IPS-11a (cell line): Measurements from ENCODE around the gene RBM4.
"Not testable (repeated sequence)": the region's sequence is repeated elsewhere in the genome, so short reads cannot be mapped to it uniquely, and the experiment has no call there.

Source experiments
- H3K4me3 ChIP-seq: one replicate; pipeline ENCODE4 v1.5.1; 2013; ENCODE audit warnings: low read depth, low read length, control low read depth

The RBM4 gene

DNA sequence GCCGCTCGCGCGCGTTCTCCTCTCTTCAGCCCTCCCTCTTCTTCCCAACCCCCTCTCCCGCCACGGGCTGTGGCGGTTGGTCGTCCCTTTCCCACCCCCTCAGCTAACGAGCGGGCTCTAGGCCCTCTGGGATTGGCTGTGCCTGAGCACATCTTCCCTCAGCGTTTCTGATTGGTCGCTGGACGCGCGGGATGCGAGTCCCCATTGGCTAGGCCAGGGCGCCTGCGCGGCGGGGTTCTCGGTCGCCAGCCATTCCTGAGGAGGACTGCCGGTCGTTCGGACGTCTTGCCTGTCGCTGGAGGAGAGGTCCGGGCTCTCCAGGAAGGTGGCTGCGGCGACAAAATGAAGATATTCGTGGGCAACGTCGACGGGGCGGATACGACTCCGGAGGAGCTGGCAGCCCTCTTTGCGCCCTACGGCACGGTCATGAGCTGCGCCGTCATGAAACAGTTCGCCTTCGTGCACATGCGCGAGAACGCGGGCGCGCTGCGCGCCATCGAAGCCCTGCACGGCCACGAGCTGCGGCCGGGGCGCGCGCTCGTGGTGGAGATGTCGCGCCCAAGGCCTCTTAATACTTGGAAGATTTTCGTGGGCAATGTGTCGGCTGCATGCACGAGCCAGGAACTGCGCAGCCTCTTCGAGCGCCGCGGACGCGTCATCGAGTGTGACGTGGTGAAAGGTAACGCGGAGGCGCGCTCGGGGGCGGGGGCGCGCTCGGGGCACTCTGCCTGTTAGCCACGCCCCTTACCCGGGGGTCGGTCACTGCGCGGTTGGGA is 21.9 kb upstream of the RBM4 start, which contains the start of gene RBM14:
RBM14 (plus strand) TSS at position 252 of the 776 bp plus-strand sequence; CDS start at position 343, 91 bp downstream.
- H3K4me3 ChIP-seq = peak within 1 kb of the TSS; percentile 98

DNA sequence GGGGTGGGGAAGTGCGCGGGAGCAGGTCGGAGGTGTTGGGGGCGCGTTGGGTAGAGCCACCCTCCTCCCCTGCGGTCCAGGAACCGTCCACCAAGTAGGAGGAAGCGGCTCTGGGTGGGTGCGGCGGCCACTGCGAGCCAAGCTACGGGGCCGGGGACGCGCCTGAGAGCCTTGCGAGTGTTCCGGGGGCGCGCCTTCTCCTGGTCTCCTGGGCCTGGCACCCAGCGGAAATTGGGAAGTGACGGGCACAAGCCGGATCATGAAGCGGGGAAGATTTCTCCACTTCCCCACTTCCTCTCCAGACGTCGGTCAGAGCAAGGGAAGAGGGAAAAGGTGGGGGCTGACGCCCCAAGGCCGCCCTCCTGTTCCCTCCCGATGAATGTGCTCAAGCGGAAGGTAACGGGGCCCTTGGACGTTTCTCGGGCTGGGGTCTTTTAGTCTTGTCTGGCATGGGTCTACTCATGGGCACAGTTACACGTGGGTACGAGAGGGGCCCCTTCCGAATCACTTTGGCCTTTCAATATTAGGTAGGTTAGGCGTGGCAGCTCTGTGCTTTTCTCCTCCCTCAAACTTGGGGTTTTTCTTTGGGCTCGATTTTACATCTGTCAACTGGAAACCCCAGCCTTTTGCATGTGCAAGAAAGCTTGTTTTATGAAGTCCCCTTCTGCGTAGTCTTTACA is 21.2 kb upstream of the RBM4 start:
- peak overlapping the region; percentile 98 for H3K4me3 ChIP-seq

DNA sequence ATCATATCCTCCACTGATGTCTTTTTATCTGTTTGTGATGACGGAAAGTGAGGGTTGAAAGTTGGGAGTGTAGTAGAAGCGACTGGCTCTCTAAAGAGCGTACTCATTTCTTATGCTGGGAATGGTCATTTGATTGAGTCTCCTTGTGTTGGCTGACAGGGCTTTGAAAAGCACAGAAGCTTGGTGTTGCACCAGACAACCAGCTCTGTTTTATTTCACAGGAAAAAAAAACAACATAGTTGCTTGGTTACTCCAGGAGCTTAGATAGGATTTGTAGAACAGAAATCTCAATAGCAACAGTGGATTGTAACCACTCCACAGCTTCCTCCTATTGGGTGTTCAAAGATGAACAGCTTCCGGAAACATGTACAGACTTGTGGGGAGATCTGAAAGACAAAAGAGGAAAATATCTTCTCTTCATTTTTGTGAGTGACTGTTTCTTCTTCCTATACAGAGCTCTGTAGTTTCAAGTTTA is 19.4 kb upstream of the RBM4 start:
- no peak overlapping the region for H3K4me3 ChIP-seq

DNA sequence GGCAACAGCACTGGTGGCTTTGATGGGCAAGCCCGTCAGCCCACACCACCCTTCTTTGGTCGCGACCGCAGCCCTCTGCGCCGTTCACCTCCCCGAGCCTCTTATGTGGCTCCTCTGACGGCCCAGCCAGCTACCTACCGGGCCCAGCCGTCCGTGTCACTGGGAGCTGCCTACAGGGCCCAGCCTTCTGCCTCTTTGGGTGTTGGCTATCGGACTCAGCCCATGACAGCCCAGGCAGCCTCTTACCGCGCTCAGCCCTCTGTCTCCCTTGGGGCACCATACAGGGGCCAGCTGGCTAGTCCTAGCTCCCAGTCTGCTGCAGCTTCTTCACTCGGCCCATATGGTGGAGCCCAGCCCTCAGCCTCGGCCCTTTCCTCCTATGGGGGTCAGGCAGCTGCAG is 14.1 kb upstream of the RBM4 start:
- H3K4me3 ChIP-seq = no peak overlapping the region

DNA sequence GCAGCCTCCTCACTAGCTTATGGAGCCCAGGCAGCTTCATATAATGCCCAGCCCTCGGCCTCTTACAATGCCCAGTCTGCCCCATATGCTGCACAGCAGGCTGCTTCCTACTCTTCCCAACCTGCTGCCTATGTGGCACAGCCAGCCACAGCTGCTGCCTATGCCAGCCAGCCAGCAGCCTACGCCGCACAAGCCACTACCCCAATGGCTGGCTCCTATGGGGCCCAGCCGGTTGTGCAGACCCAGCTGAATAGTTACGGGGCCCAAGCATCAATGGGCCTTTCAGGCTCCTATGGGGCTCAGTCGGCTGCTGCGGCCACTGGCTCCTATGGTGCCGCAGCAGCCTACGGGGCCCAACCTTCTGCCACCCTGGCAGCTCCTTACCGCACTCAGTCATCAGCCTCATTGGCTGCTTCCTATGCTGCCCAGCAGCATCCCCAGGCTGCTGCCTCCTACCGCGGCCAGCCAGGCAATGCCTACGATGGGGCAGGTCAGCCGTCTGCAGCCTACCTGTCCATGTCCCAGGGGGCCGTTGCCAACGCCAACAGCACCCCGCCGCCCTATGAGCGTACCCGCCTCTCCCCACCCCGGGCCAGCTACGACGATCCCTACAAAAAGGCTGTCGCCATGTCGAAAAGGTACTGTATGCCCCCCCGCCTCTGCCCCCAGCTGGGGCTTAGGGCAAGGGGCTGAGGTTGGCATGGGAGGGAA is 13.3 kb upstream of the RBM4 start:
- H3K4me3 ChIP-seq = no peak overlapping the region

DNA sequence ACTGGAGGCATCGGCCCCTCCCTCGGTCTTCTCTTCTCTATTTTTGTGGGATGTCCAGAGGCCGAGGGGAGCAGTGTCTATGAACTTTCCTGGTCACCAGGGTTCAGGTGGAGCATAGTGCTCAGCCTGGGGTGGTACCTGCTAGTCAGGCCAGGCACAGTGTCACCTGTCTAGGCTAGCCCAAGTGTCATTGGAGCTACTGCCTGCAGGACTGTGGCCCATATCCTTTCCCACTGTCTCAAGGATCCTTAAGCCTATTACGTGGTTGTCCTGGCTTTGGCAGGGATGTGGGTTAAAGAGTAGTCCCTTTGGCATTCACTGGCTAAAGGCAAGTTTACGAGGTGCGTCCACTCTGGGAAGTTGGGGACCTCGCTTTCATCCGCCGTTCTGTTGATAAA is 12.8 kb upstream of the RBM4 start:
- H3K4me3 ChIP-seq = no peak overlapping the region

DNA sequence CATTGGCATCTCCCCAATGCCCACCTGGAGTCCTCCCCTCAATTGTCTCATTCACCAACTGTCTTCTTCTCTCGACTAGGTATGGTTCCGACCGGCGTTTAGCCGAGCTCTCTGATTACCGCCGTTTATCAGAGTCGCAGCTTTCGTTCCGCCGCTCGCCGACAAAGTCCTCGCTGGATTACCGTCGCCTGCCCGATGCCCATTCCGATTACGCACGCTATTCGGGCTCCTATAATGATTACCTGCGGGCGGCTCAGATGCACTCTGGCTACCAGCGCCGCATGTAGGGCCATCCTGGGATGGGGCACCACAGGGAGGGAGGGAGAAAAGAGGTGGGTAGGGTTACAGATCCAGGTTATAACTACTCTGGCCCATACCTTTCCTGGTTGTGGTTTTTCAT is 12.1 kb upstream of the RBM4 start:
- H3K4me3 ChIP-seq = no peak overlapping the region

DNA sequence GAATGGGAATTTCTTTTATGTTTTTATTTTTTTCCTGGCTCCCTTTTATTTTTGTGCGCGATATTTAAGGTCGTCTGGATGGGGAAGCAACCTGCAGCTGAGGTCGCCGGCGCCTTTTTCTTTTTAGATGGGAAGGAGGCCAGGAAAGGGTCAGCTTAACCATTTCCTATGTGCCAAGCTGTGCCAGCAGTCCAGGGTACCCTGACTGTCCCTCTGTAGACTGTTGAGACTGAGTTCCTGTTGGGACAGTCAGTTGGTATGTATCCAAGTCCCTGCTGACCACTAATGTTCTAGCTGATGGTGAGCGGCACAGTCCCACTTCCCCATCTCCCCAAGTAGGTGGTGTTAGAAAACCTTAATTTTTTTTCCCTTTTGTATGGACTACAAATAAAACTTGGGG is 11.6 kb upstream of the RBM4 start:
- no peak overlapping the region for H3K4me3 ChIP-seq

DNA sequence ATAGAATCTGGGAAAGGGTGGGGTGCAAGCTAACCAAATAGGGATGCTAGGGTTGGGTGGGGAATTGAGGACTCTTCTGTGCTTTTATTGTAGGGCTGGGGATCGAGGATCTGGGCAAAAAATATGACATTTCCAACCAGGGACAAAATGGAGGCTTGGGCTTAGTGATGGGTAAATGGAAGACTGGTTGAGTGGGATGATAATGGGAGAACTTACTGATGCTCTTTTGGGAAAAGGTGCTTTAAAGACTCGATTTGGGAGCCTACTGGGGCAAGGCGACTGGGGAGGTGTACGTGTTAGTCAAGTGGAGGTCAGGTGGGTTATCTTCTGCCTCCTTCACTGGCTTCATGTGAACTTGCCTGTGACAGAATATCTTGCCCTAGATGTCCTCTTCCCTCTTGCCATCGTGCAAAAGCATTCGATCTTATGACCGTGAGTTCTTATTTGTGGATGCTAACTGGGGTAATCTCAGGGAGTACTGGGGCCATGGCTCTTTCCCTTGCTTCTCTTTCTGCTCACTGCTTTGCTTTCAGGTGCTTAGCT is 10.4 kb upstream of the RBM4 start:
- H3K4me3 ChIP-seq = no peak overlapping the region

DNA sequence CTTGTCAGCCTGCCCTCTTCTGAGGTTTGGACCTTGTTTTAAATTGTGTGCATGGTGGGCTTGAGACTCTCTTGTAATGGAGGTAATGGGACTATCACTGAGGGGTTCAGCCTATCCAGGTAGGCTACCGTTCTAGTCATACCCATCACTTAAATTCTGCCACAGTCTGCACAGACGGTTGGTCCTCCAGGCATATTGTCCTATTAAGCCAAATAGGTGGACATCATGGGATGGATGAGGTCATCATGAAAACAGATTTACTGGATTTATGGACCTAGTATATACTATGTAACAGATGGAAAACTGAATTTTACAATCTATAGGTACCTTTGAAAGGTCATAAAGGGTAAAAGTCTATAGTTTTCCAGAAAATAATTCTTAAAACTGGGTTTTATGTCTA is 9.1 kb upstream of the RBM4 start:
- H3K4me3 ChIP-seq = no peak overlapping the region

DNA sequence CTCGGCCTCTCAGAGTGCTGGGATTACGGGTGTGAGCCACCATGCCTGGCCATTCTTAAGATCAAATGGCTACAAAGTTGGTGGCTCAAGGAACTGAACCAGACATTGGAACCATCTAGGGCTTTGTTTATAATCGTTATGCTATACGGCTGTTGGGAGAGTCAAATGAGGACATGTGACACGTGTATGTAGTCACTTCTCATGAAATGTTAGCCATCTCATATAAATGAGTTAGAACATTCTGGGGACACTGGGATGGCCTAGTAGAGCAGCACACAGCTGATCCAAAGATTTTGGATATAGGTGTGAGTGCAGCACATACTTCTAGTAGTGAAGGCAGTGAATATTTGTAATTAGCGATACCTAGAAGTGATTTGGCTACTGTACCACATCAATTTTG is 6.6 kb upstream of the RBM4 start:
- H3K4me3 ChIP-seq = no peak overlapping the region

DNA sequence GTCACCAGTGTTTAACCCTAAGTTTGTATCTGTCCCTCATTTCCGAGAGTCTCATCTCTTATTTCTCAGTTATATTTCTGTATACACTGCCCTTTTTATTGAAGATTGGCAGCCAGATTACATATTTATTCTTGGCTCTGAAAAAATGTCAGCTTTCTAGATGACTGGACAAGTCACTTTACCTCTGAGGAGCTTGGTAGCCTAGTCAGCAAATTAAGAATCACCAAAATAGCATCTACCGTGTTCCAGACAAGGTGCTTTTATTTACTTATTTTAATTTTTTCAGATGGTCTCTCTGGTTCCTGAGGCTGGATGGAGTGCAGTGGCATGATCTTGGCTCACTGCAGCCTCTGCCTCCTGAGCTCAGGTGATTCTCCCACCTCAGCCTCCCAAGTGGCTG is 5.6 kb upstream of the RBM4 start:
- no peak overlapping the region for H3K4me3 ChIP-seq

DNA sequence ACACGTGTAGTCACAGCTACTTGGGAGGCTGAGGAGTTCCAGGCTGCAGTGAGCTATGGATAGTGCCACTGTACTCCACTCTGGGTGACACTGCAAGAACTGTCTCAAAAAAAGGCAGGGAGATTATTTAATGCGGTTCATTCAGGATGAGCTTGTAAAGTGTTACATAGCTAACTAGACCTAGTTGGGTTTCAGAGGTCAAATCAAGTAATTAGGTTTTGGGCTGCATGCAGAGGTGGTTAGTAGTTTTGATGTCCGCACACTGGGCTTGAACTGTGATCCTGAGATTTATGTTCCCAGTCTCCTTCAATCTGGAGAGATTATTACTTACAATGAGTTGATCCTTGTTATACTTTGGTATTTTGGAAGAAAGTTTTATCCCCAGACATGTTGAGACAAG is 2.1 kb upstream of the RBM4 start:
- no peak overlapping the region for H3K4me3 ChIP-seq

DNA sequence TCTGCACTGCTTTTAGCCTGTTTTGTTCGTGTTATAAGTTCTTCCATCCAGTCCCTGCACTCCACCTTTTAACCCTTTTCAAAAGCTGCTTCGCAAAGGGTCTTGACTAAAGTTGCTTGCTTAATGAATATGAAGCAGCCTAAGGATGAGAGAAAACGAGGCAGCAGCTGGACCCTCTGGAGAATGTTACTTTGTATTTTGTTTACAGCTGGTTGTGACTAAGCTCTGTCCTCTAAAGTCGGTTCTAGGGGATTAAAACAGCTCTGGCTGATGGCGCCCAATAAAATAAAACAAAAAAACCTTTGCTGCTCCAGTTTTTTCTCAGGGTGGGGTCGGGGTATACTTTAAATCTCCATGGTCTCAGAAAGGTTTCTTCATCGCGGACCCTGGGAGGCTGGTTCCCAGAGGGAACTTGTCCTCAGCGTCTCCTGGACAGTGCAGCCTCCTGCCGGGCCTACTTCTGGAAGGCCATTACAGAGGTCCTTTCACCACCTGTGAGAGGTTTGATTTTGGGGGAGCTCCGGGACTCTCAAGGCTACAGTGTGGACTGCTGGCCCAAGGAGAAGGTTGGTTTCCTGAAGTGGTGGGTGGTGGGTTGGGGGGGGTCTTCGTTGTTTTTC is 836 bp upstream of the RBM4 start:
- H3K4me3 ChIP-seq = no peak overlapping the region

DNA sequence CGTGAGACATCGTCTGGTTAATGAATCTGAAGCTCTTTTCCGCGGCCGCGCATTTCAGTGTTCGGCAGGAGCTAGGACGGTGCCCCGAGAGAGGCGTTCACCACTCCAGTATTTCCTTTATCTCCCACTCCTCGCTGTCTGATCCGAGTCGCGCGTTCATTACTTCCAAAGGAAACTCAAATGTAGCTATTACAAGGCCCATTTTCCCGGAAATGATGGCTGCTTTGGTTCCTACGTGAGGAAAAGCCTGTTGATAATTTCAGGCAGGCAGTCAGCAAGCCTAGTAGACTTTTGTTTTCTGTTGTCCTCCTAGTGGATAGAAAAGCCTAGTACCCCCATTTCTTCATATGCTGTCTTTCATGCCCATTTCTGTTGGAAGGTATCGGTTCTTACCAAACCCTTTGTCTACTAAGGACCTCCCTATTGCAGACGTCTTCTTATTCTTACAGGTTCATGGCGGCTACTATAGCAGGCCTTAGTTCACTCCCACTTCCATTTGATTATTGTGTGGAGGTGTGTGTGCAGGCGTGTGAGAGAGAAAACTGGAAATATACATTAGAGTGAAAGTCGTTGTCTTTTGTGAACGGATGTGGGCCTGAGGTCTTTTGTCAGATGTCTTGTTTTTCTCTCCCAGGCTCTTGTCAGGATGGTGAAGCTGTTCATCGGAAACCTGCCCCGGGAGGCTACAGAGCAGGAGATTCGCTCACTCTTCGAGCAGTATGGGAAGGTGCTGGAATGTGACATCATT is 737 bp downstream of the RBM4 start:
- peak overlapping the region; percentile 96 for H3K4me3 ChIP-seq

DNA sequence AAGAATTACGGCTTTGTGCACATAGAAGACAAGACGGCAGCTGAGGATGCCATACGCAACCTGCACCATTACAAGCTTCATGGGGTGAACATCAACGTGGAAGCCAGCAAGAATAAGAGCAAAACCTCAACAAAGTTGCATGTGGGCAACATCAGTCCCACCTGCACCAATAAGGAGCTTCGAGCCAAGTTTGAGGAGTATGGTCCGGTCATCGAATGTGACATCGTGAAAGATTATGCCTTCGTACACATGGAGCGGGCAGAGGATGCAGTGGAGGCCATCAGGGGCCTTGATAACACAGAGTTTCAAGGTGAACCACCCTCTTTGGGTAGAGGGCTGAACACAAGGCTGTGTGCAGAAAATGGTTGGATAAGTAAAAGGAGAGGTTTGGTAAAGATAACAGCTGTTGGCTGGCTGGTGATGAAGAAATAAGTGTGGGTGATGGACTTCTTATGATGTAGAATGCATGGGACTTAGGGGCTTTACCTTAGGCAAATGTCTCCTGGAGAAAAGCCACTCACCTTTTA is 1.4 kb downstream of the RBM4 start:
- H3K4me3 ChIP-seq = not testable (repeated sequence)

DNA sequence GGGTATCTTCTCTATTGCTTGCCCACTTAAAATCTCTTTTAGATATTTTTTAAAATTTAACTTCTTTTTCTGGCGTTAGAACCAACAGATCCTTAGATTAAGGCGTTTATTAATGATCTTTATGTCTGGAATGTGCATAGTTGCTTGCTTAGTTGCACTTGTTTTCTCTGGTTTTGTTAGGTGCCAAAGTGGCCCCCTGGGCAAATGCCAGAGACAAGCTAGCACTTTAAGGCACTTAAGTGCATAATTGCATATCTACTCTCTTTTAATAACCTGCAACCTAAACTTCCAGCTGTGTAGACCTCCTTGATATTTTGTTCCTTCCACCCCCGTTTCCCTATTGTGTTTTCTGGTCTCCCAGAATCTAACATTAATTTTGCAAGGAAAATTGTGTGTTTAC is 3.3 kb downstream of the RBM4 start:
- H3K4me3 ChIP-seq = no peak overlapping the region

DNA sequence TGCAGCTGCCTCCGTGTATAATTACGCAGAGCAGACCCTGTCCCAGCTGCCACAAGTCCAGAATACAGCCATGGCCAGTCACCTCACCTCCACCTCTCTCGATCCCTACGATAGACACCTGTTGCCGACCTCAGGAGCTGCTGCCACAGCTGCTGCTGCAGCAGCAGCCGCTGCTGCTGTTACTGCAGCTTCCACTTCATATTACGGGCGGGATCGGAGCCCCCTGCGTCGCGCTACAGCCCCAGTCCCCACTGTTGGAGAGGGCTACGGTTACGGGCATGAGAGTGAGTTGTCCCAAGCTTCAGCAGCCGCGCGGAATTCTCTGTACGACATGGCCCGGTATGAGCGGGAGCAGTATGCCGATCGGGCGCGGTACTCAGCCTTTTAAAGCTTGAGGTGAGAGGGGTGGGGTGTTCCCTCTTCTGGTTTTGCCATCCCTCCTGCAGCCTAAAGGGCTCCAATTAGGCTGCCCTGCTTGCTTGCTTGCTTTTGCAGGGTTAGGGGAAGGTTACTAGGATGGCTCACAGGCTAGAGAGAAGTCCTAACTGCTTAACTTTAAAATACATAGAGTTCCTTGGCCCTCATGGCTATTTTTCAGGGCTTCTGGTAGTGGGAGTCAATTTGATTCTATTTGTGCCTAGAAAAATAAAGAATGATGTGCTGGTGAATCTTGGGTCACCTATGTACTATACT is 5.4 kb downstream of the RBM4 start:
- H3K4me3 ChIP-seq = no peak overlapping the region

DNA sequence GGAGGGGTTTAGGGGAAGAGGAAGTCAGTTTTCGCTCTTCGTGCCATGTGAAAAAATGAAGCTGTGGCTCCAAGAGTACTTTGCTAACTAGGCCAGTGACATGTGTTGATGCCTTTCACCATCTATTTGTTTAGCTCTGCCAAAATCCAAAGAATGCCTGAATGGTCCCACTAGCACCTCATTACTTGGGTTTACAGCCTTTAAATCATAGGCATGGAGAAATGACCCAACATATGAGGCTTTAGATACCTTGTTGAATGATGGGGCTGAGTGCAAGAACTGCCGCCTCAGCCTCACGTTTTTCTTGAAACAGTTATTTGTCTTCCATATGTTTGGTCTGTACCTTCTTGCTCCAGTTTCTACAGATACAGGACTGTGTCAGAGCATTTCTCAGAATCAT is 8.3 kb downstream of the RBM4 start:
- H3K4me3 ChIP-seq = no peak overlapping the region

DNA sequence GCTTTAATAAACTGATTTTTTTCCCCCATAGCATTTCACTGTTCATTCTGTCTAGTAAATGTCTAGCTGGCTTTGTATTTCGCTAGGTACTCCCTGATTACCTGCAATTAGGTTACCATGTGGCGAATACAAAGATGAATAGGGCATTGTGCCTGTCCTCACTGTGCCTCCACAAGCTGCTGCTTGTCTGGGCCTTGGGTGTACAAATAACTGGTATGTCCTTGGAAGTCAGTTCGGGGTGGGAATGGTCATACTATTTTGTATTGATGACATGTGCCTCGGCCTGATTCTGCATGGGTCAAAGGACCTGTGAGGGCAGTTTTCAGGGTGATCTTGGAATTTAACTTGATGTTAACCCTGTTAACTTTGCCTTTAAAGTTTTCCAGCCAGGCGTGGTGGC is 11.4 kb downstream of the RBM4 start:
- no peak overlapping the region for H3K4me3 ChIP-seq
